HL-60/S4 (cell line): ENCODE measurements around the gene KIFC1.
"Not testable (repeated sequence)": the region's sequence is repeated elsewhere in the genome, so short reads cannot be mapped to it uniquely, and the experiment has no call there.

Experiments
- in situ Hi-C: fragments of 300-500 bp; cut with MboI; formaldehyde crosslinking; loops from 2 replicates; pipeline ENCODE4 v1.14.3; 2022; ENCODE audit warnings: low sequenced_read_pairs

The KIFC1 gene

GRCh38 chr6:33391278-33391921, at the start of gene KIFC1:
Gene KIFC1 (plus strand): TSS chr6:33391823. CDS start chr6:33391986, 163 bp downstream.
- in situ Hi-C loops = no loop called here

- in situ Hi-C loops = not testable (repeated sequence)
Measured at GRCh38 chr6:33343606-33343952, 48.0 kb upstream of the KIFC1 start.

GRCh38 chr6:33343953-33344611, 47.5 kb upstream of the KIFC1 start:
- in situ Hi-C loops = no loop called here

GRCh38 chr6:33344701-33345697, 46.6 kb upstream of the KIFC1 start:
- in situ Hi-C loops = no loop called here

- in situ Hi-C loops = not testable (repeated sequence)
Measured at GRCh38 chr6:33346972-33347371, 44.7 kb upstream of the KIFC1 start.

- in situ Hi-C loops = no loop called here
Measured at GRCh38 chr6:33347816-33348215, 43.8 kb upstream of the KIFC1 start.

- in situ Hi-C loops = not testable (repeated sequence)
Measured at GRCh38 chr6:33355860-33356259, 35.8 kb upstream of the KIFC1 start.

GRCh38 chr6:33356295-33356694, 35.3 kb upstream of the KIFC1 start:
- in situ Hi-C loops = no loop called here

GRCh38 chr6:33357160-33357871, 34.3 kb upstream of the KIFC1 start:
- in situ Hi-C loops = not testable (repeated sequence)

GRCh38 chr6:33359331-33359730, 32.3 kb upstream of the KIFC1 start:
- in situ Hi-C loops = no loop called here

GRCh38 chr6:33363486-33363885, 28.1 kb upstream of the KIFC1 start:
- in situ Hi-C loops = not testable (repeated sequence)

- in situ Hi-C loops = not testable (repeated sequence)
Measured at GRCh38 chr6:33364475-33365205, 27.0 kb upstream of the KIFC1 start.

GRCh38 chr6:33365206-33365971, 26.2 kb upstream of the KIFC1 start:
- in situ Hi-C loops = not testable (repeated sequence)

- in situ Hi-C loops = no loop called here
Measured at GRCh38 chr6:33367009-33367714, 24.5 kb upstream of the KIFC1 start.

- in situ Hi-C loops = not testable (repeated sequence)
Measured at GRCh38 chr6:33367715-33368025, 24.0 kb upstream of the KIFC1 start.

GRCh38 chr6:33371901-33372300, 19.7 kb upstream of the KIFC1 start:
- in situ Hi-C loops = not testable (repeated sequence)

GRCh38 chr6:33372526-33373123, 19.0 kb upstream of the KIFC1 start:
- in situ Hi-C loops = no loop called here
